Activated naive CD4-positive, alpha-beta T cell treated with anti-CD3 and anti-CD28 coated beads for 36 hours (primary cell): ENCODE data around the gene POLDIP3. TPM values are rescaled to one million over a fixed set of nuclear protein-coding genes. Genes with fewer than 3 reads are reported as not detected.
A peak's percentile ranks its signal among the peaks of the same experiment; 100 is the strongest.
"Not testable (repeated sequence)": the region's sequence is repeated elsewhere in the genome, so short reads cannot be mapped to it uniquely, and the experiment has no call there.

ENCODE experiments used
- CTCF ChIA-PET: fragments of 350-600 bp; sonication (Branson Sonifier 250); formaldehyde crosslinking; loops from one replicate; lab custom pipeline; 2021; ENCODE audit warnings: antibody characterized with exemption; lab: Charles Lee
- DNase-seq: peaks from one replicate; pipeline ENCODE4 v3.0.0-alpha.2; 2020
- H3K27ac Mint-ChIP-seq: one replicate; pipeline ENCODE4 v1.8.0; 2021; ENCODE audit warnings: mild to moderate bottlenecking, mixed read lengths
- H3K27me3 Mint-ChIP-seq: one replicate; pipeline ENCODE4 v1.8.0; 2021; ENCODE audit warnings: low read depth, mixed read lengths
- H3K36me3 Mint-ChIP-seq: one replicate; pipeline ENCODE4 v1.8.0; 2021; ENCODE audit warnings: low read depth, mixed read lengths
- H3K4me1 Mint-ChIP-seq: one replicate; pipeline ENCODE4 v1.8.0; 2021; ENCODE audit warnings: low read depth, mixed read lengths
- H3K4me3 Mint-ChIP-seq: one replicate; pipeline ENCODE4 v1.8.0; 2021; ENCODE audit warnings: mild to moderate bottlenecking, moderate library complexity, mixed read lengths
- H3K9me3 Mint-ChIP-seq: one replicate; pipeline ENCODE4 v1.8.0; 2021; ENCODE audit warnings: mixed read lengths
- intact Hi-C: fragments of 100-400 bp; cut with micrococcal nuclease; formaldehyde crosslinking; loops from one replicate; pipeline ENCODE4 v1.15.1; 2023
- total RNA-seq, 2 experiments: library from RNA; stranded (reverse); gene quantifications; one replicate each; pipeline ENCODE4 v1.2.3, GENCODE V29; 2021

Gene POLDIP3
- total RNA-seq, 2 experiments from 2014 or later, result 83.7 to 93.8 TPM

DNA sequence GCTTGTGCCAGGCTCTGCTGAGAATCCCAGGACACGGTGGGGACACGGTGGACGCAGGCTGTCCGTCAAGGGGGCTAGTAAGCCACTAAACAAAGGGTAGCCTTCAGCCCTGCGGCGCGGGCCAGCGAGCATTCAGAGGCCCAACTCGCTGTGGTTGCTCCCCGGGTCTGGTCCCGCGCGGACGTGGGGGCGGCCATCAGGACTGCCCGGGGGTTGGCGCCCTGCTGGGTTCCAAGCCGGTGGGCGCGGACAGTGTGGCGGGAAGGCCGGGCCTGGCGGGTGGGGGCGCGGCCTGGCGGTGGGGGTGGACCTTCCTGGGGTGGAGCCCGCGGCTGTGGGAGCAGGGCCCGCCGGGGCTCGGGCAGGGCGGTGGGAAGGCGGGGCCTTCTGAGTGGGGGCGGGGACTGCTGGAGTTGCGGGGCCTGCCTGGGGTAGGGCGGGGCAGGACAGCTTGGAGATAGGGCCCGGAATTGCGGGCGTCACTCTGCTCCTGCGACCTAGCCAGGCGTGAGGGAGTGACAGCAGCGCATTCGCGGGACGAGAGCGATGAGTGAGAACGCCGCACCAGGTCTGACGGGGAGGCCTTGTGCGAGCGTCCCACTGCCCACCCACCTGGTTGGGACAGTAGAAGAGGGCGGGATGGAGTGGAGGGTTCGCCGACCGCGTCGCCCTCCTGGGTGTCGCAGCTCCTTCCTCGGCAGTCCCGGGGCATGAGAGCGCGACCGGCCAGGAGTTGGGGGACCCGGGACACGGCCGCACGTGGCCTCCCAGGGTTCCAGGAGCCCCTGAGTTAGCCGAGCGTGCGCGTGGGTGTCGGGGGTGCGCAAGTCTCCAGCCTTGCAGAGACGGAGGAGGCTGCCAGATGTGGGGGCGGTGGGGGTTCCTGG is 61.0 kb downstream of the POLDIP3 start, which contains the start of gene SERHL2:
Gene SERHL2 (plus strand): TSS at position 482 of the 887 bp plus-strand sequence. CDS start 65 bp downstream, at position 547.
- H3K36me3 Mint-ChIP-seq, result no peaks in the 10 kb centered on the region

GRCh38 chr22:42552294-42552647 is 62.4 kb downstream of the POLDIP3 start:
- H3K9me3 Mint-ChIP-seq, H3K27ac Mint-ChIP-seq, CTCF ChIA-PET, DNase-seq, H3K4me1 Mint-ChIP-seq, H3K27me3 Mint-ChIP-seq, H3K36me3 Mint-ChIP-seq: not testable (repeated sequence)
- intact Hi-C loops, result loop anchor here (2.0 to 5.0 kb wide), 2 partner anchors 110 to 461 kb away; partner anchors contain the start of gene NDUFA6
- peak overlapping the region; percentile 43 for H3K4me3 Mint-ChIP-seq

More for the DNA sequence above, 61.0 kb downstream of the POLDIP3 start, which contains the start of gene SERHL2:
- intact Hi-C loops, result loop anchor here (2.0 to 5.0 kb wide), 2 partner anchors 111 to 463 kb away; partner anchors contain the start of gene NDUFA6
- Mint-ChIP-seq H3K4me1 (peaks cover 6% of the 10 kb centered on the region), H3K9me3 (no peaks in the 10 kb centered on the region), H3K4me3 (peak within 1 kb of the TSS; percentile 71), H3K27ac (no peak within 1 kb of the TSS), H3K27me3 (no peaks in the 10 kb centered on the region)
- CTCF ChIA-PET, result no interaction called here
- peak; percentile 85 for DNase-seq

GRCh38 chr22:42549331-42550060 is 65.2 kb downstream of the POLDIP3 start:
- H3K27ac Mint-ChIP-seq, result no peak overlapping the region
- CTCF ChIA-PET, result interaction anchor here (0.6 to 0.9 kb wide), 4 partner anchors 10 to 69 kb away, joined by 3 read pairs; no protein-coding TSS in a partner anchor
- H3K9me3 Mint-ChIP-seq, result no peaks in the 10 kb centered on the region
- DNase-seq, result no peak
- no peaks in the 10 kb centered on the region for H3K27me3 Mint-ChIP-seq
- intact Hi-C loops, result loop anchor here (5.0 kb wide), 1 partner anchor 107 kb away; no protein-coding TSS in a partner anchor
- H3K4me1 Mint-ChIP-seq, result peaks cover 6% of the 10 kb centered on the region
- no peak overlapping the region for H3K4me3 Mint-ChIP-seq
- H3K36me3 Mint-ChIP-seq, result no peaks in the 10 kb centered on the region

GRCh38 chr22:42548597-42549330 is 65.9 kb downstream of the POLDIP3 start:
- CTCF ChIA-PET, result no interaction called here
- Mint-ChIP-seq H3K4me3 (no peak overlapping the region), H3K4me1 (peaks cover 4% of the 10 kb centered on the region), H3K36me3 (no peaks in the 10 kb centered on the region), H3K27me3 (no peaks in the 10 kb centered on the region), H3K9me3 (no peaks in the 10 kb centered on the region), H3K27ac (no peak overlapping the region)
- intact Hi-C loops, result no loop called here
- no peak for DNase-seq

DNA sequence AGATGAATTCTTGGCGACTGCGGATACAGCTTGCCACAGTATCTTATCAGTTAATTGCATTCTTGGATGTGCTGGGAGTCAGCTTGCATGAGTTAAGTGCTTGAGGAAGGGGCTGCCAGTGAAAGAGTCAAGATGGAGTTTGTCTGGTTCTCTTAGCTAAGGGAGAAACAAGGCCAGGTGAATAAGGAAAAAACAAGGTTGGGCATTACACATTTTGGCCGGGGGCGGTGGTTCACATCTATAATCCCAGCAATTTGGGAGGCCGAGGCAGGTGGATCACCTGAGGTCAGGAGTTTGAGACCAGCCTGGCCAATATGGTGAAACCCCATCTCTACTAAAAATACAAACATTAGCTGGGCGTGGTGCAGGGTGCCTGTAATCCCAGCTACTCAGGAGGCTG is 66.6 kb downstream of the POLDIP3 start:
- H3K27ac Mint-ChIP-seq, H3K9me3 Mint-ChIP-seq, H3K27me3 Mint-ChIP-seq, intact Hi-C loops, H3K36me3 Mint-ChIP-seq, H3K4me3 Mint-ChIP-seq, DNase-seq, CTCF ChIA-PET, H3K4me1 Mint-ChIP-seq: not testable (repeated sequence)

GRCh38 chr22:42547562-42547961 is 67.1 kb downstream of the POLDIP3 start:
- Mint-ChIP-seq H3K4me3 (no peak overlapping the region), H3K9me3 (no peaks in the 10 kb centered on the region), H3K4me1 (peaks cover 3% of the 10 kb centered on the region), H3K27ac (no peak overlapping the region), H3K36me3 (no peaks in the 10 kb centered on the region), H3K27me3 (no peaks in the 10 kb centered on the region)
- CTCF ChIA-PET, result no interaction called here
- intact Hi-C loops, result no loop called here
- no peak for DNase-seq

GRCh38 chr22:42544686-42545085 is 70.0 kb downstream of the POLDIP3 start:
- CTCF ChIA-PET, result interaction anchor here (0.7 to 1.6 kb wide), 3 partner anchors 10 to 82 kb away, joined by 3 to 4 read pairs (median 4); no protein-coding TSS in a partner anchor
- H3K4me3 Mint-ChIP-seq, result no peak overlapping the region
- H3K27ac Mint-ChIP-seq, result no peak overlapping the region
- DNase-seq, result no peak
- H3K4me1 Mint-ChIP-seq, result no peaks in the 10 kb centered on the region
- no peaks in the 10 kb centered on the region for H3K9me3 Mint-ChIP-seq
- intact Hi-C loops, result no loop called here
- no peaks in the 10 kb centered on the region for H3K36me3 Mint-ChIP-seq
- no peaks in the 10 kb centered on the region for H3K27me3 Mint-ChIP-seq

DNA sequence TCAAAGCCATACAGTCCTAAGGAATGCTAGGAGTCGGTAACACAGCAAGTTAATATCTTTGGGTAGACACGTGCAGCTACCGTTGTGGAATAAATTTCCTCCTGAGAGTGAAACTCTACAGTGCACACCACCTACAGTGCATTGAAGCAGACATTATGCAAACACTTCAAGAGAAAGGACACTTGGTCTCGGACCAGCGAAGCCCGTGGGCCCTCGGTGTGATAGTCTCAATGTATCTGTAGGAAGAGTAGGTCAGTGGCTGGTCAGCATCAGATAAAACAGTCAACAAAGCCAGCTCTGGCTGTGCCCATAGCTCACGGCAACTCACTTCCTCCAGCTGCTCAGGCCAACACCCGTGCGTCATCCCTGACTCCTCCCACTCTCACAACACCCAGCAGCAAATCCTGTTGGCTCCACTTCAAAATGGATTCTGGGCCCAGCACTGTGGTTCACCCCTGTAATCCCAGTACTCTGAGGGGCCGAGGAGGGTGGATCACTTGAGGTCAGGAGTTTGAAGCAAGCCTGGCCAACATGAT is 75.4 kb downstream of the POLDIP3 start:
- intact Hi-C loops, H3K27me3 Mint-ChIP-seq, DNase-seq, H3K4me1 Mint-ChIP-seq, H3K36me3 Mint-ChIP-seq, H3K4me3 Mint-ChIP-seq, H3K27ac Mint-ChIP-seq, H3K9me3 Mint-ChIP-seq: not testable (repeated sequence)
- CTCF ChIA-PET, result interaction anchor here (0.6 kb wide), 1 partner anchor 11 kb away, joined by 3 read pairs; no protein-coding TSS in a partner anchor

DNA sequence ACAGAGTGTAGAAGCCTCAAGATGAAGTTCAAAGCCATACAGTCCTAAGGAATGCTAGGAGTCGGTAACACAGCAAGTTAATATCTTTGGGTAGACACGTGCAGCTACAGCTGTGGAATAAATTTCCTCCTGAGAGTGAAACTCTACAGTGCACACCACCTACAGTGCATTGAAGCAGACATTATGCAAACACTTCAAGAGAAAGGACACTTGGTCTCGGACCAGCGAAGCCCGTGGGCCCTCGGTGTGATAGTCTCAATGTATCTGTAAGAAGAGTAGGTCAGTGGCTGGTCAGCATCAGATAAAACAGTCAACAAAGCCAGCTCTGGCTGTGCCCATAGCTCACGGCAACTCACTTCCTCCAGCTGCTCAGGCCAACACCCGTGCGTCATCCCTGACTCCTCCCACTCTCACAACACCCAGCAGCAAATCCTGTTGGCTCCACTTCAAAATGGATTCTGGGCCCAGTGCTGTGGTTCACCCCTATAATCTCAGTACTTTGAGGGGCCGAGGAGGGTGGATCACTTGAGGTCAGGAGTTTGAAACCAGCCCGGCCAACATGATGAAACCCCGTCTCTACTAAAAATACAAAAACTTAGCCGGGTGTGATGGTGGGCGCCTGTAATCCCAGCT is 77.4 kb downstream of the POLDIP3 start:
- H3K27ac Mint-ChIP-seq, CTCF ChIA-PET, H3K4me3 Mint-ChIP-seq: not testable (repeated sequence)

GRCh38 chr22:42536634-42537033 is 78.0 kb downstream of the POLDIP3 start:
- H3K36me3 Mint-ChIP-seq, intact Hi-C loops, H3K9me3 Mint-ChIP-seq, H3K4me3 Mint-ChIP-seq, H3K27ac Mint-ChIP-seq, DNase-seq, CTCF ChIA-PET, H3K27me3 Mint-ChIP-seq: not testable (repeated sequence)
- peaks cover 18% of the 10 kb centered on the region for H3K4me1 Mint-ChIP-seq

More for the DNA sequence above, 77.4 kb downstream of the POLDIP3 start:
- H3K9me3 Mint-ChIP-seq, H3K36me3 Mint-ChIP-seq, H3K27me3 Mint-ChIP-seq, DNase-seq, intact Hi-C loops: not testable (repeated sequence)
- peaks cover 18% of the 10 kb centered on the region for H3K4me1 Mint-ChIP-seq

- H3K27ac Mint-ChIP-seq, result no peak overlapping the region
- no peak overlapping the region for H3K4me3 Mint-ChIP-seq
- H3K36me3 Mint-ChIP-seq, result no peaks in the 10 kb centered on the region
- no peak for DNase-seq
- CTCF ChIA-PET, result no interaction called here
- intact Hi-C loops, result no loop called here
- H3K27me3 Mint-ChIP-seq, result no peaks in the 10 kb centered on the region
- H3K9me3 Mint-ChIP-seq, result no peaks in the 10 kb centered on the region
- peaks cover 18% of the 10 kb centered on the region for H3K4me1 Mint-ChIP-seq
These were observed 78.5 kb downstream of the POLDIP3 start for GRCh38 chr22:42536166-42536565.
